Ureter (tissue), 1 donor: Measurements from ENCODE around the gene FARSA. TPM values are rescaled to one million over a fixed set of nuclear protein-coding genes. Genes with fewer than 3 reads are reported as not detected.
A peak's percentile ranks its signal among the peaks of the same experiment; 100 is the strongest.
"Not testable (repeated sequence)": the region's sequence is repeated elsewhere in the genome, so short reads cannot be mapped to it uniquely, and the experiment has no call there.

Experiments
- DNase-seq: peaks from one replicate; pipeline ENCODE4 v3.0.0-alpha.2; 2020; ENCODE audit warnings: low spot score
- total RNA-seq: library from RNA; stranded (reverse); gene quantifications from one replicate; pipeline ENCODE4 v1.2.4, GENCODE V29; 2023
- donor health status: DM: yes; HTN: yes; CAD: no.

Gene FARSA
- total RNA-seq, result 60.9 TPM

- DNase-seq, result peak; percentile 94
Observed at GRCh38 chr19:12933287-12934072, at the start of gene FARSA. TSS of gene FARSA (minus strand) at chr19:12933711. CDS start at chr19:12933696, 15 bp downstream.

DNA sequence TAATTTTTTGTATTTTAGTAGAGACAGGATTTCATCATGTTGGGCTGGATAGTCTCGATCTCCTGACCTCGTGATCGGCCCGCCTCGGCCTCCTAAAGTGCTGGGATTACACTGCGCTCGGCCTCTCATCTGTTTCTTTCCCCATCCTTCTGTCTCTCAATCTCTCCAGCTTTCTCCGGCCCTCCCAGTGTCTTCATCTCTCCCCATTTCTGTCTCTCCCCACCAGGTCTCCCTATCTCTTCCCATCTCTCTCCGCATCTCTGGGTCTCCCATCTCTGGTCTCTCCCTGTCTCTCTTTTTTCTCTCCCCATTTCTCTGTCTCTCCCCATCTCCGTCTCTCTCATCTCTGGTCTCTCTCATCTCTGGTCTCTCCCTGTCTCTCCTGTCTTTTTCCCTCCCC is 49.6 kb upstream of the FARSA start:
- no peak for DNase-seq

- no peak for DNase-seq
Observed at GRCh38 chr19:12982648-12983047, 49.1 kb upstream of the FARSA start.

GRCh38 chr19:12979974-12980373 is 46.5 kb upstream of the FARSA start:
- DNase-seq, result no peak

DNA sequence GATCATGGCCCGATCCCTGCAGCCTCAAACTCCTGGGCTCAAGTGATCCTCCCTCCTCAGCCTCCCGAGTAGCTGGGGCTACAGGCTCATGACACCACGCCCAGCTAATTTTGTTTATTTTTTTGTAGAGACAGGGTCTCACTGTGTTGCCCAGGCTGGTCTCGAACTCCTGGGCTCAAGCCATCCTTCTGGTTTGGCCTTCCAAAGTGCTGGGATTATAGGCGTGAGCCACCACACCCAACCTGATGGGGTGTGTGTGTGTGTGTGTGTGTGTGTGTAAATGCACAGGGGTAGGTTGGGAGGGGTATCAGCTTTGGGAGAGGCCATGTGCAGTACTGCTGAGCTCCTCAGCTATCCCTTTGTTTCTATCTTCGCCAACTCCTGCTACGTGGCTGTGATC is 42.6 kb upstream of the FARSA start:
- DNase-seq, result not testable (repeated sequence)

DNA sequence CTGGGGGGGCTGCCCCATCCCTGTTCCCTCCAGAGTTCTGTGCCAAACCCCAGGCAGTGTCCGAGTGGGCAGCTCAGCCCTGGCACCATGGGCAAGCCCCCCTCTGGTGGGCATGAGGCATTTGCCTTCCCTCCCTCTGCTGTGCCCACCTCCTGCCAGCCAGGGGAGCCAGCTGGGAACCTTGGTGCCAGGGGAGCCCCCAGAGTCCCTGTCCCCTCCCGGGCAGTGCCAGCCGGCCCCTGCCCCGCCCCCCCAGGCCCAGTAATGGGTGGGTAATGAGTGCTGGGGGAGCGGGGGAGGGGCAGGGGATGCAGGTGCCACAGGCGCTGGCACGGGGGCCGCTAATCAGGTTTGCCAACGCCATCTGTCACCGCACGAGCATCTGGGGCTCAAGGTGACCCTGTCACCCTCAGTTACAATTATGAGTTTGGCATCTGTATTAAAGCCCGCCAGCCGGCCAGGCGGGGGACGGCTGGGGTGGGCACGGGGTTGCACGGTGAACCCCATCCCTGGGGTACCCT is 41.8 kb upstream of the FARSA start:
- no peak for DNase-seq

DNA sequence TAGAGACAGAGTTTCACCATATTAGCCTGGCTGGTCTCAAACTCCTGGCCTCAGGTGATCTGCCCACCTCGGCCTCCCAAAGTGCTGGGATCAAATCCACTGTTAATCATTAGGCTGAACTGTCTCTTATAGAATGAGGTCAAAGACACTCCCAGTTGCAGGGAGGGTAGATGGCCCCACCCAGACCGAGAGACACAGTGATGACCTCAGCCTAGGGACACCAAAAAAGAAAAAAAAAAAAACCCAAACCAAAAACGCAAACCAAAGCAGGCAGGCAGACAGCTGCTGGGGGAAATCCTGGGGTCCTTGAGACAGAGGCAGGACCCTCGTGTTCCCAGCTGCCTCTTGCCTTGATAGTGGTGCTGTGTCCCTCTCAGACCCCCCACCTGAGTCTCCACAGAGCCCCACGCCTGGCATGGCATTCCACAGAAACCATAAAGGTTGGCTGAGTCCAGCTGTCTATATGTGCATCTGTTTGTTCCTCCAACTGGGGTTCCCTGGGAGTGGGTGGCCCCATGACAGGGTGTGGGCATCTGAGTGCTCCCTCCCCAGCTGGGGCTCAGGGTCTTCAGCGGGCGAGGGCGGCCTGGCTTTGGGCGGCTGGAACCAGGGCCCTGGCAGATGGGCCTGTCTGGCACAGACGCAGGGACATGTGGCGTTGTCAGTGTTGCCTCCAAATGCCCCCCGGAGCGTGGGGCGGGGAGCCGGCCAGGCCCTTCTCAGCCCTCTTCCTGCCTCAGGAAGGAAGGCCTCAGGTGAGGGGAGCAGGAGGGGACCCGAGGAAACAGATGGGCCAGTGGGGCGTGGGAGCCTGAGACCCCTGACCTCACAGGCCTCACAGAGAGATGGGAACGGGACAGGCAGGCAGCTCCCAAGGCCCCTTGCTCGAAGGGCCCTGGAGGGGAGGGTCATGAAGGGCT is 41.0 kb upstream of the FARSA start:
- no peak for DNase-seq

DNA sequence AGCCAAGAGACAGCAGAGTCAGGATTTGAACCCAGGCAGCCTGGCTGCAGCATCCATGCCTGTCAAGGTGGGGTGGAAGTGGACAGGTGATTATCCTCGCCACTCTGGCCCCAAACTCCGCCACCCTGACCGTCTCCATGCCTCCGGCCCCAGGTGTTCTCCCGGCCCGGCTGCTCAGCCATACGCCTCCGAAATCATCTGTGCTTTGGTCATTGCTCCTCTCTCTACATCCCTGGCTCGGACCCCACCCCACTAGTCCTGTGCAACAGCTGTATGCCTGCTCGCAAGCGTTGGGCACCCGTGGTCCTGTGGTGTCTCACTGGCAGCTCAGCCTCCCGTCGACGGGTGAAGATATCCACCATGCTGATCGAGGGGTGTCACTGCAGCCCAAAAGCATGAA is 39.7 kb upstream of the FARSA start:
- no peak for DNase-seq

GRCh38 chr19:12970070-12970820 is 36.7 kb upstream of the FARSA start:
- DNase-seq, result no peak

DNA sequence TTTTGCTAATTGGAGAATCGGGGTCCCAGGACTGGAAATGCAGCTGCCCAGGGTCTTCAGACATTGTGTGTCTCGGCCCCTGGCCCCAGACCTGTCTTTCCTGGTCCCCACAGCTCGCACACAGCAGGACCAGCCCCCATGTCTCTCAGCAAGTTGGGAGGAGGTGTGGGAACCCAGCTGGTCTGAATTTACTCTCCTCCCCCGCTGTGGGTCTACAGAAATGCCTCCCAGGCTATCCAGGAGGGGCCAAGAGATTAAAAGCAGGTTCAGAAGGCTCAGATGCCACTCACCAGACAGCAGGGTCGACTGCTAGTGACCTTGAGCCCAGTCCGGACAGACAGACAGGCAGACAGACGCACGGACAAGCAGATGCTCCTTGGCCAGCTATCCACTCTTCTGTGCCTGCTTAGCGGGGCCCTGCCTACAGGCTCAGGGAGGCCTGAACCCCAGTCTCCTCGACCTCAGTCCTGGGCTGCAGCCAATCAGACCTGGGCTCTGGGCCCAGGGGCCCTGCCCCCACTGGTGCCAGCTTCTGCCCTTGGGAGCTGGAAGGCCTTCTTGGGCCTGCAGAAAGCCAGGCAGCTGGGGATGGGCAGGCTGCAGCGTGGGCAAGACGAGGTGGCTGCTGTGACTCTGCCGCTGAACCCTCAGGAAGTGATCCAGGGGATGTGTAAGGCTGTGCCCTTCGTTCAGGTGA is 35.9 kb upstream of the FARSA start, which contains the start of gene DAND5:
Gene DAND5, plus strand, starts transcription at position 285 of the 697 bp plus-strand sequence. Its CDS starts 85 bp downstream, at position 370.
- DNase-seq, result no peak

- no peak for DNase-seq
Observed at GRCh38 chr19:12967907-12968306, 34.4 kb upstream of the FARSA start.

DNA sequence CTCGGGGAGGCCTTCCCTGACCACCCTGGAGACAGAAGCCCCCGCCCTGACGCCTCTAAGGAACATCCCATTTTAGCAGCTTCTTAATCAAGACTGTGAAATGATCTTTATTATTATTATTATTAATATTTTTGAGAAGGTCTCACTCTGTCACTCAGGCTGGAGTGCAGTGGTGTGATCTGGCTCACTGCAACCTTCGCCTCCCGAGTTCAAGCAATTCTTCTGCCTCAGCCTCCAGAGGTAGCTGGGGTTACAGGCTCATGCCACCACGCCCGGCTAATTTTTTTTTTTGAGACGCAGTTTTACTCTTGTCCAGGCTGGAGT is 32.3 kb upstream of the FARSA start:
- no peak for DNase-seq

DNA sequence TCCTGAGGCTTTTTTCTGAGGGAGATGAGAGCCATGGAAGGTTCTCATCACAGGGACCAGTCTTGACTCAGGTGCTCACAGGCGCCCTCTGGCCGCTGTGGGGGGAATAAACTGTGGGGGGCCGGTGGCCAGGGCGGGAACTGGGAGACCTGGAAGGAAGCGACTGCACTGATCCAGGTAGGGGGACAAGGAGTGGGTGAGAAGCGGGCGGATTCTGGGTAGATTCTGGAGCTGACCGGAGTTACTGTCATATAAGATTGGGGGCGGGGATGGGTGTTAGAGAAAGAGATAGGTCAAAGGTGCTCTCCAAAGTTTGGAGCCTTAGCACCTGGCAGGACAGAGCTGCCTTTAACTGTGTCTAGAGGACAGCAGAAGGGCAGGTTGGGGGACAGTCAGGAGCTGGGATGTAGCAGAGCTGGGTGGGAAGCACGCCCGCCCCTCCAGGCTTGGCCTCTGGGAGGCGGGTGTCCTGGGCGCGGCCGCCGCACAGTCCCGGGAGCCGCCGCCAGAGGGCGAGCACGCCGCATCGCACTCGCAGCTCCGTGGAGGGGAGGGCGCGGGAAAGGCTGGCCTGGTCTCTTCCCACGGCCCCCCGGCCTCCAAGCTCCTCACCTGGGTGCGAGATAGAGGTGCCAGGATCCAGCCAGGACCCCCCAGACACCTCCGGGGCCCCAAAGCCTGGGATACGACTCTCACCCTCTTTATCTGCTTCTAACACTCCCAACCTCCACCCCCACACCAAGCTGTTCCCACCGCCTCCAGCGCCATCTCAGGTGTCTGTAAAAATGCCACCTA is 31.7 kb upstream of the FARSA start:
- DNase-seq, result peak; percentile 72

DNA sequence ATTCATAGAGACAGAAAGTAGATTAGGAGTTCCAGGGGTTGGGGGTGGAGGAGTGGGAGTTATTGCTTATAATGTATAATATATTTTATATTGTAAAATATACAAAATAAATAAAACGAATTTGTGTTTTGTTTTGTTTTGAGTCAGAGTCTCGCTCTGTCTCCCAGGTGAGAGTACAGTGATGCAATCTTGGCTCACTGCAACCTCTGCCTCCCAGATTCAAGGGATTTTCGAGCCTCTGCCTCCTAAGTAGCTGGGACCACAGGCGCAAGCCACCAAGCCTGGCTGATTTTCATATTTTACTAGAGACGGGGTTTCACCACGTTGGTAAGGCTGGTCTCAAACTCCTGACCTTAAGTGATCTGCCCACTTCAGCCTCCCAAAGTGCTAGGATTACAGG is 26.0 kb upstream of the FARSA start:
- DNase-seq, result no peak

- not testable (repeated sequence) for DNase-seq
Observed at GRCh38 chr19:12957389-12957952, 24.0 kb upstream of the FARSA start.

DNA sequence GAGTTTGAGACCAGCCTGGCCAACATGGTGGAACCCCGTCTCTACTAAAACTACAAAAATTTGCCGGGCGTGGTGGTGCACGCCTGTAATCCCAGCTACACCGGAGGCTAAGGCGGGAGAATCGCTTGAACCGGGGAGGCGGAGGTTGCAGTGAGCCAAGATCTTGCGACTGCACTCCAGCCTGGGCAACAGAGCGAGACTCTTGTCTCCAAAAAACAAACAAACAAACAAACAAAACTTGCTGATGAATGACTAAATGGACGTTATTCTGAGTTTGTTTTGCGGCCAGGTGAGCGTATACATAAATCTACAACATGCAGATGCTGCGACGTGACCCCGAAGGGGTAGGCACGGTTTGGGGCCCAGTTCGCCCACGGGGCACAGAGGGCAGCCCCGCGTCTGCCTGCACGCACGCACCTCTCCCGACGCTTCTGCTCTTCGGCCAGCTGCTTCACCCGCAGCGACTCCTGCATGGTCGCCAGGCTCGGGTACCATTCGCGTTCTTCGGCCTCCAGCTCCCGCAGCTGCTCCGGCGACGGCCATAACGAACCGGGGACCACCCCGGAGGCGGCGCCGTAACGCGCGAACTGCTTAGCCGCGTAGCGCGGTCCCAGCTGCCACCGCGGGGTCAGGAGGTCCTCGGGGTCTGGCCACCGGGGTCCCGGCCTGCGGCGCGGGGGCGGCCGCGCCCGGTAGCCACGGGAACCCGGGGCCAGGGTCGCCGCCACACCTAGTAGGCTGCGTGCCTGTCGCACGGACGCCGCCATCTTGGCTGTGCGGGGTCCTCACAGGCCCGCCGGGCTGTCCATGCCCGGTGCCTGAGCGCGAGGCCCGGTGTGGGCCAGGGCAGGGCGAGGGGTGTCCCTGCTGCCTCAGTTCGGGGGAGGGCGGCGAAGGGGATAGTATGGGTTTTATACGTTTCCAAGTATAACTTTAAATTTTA is 23.2 kb upstream of the FARSA start, which contains the start of gene GADD45GIP1:
Gene GADD45GIP1, minus strand, starts transcription at position 778 of the 943 bp plus-strand sequence. Its CDS starts 11 bp downstream, at position 767.
- peak; percentile 77 for DNase-seq

- DNase-seq, result no peak
Observed at GRCh38 chr19:12955996-12956395, 22.5 kb upstream of the FARSA start.

DNA sequence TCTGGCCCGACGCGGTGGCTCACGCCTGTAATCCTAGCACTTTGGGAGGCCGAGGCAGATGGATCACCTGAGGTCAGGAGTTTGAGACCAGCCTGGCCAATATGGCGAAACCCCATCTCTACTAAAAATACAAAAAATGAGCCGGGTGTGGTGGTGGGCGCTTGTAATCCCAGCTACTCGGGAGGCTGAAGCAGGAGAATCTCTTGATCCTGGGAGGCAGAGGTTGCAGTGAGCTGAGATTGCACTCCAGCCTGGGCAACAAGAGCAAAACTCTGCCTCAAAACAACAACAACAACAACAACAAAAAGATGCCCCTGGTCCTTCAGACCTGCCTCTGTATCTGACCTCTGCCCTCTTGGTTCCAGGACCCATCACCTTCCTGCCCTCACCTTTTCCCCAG is 22.1 kb upstream of the FARSA start:
- DNase-seq, result not testable (repeated sequence)

GRCh38 chr19:12954612-12954962 is 21.1 kb upstream of the FARSA start:
- DNase-seq, result no peak
